Spleen (tissue), 11 donors: ENCODE measurements around the gene GGN. TPM values are rescaled to one million over a fixed set of nuclear protein-coding genes. Genes with fewer than 3 reads are reported as not detected.

Experiments
- DNase-seq: peaks from one replicate; pipeline ENCODE4 v3.0.0-alpha.2; 2020
- H3K27ac ChIP-seq, 8 donors: fragments of 200-600 bp; sonication (generic) in 7 of 8; 1 replicate in 4 of 8; 2 replicates in 4 of 8; pipeline versions ENCODE4 v1.5.0 to v1.8.0; 2016 to 2021; ENCODE audit warnings: inconsistent platforms in 4 of 8, mild to moderate bottlenecking in 4 of 8, moderate library complexity in 1 of 8
- H3K27me3 ChIP-seq, 7 donors: fragments of 200-600 bp; sonication (generic) in 6 of 7; replicated peaks in 1 of 7; 1 replicate in 4 of 7; 2 replicates in 3 of 7; pipeline versions ENCODE4 v1.5.0 to v1.8.0; 2016 to 2021; ENCODE audit warnings: inconsistent platforms in 3 of 7, mild to moderate bottlenecking in 1 of 7
- H3K36me3 ChIP-seq, 6 donors: fragments of 200-600 bp; sonication (generic) in 5 of 6; 1 replicate in 4 of 6; 2 replicates in 2 of 6; pipeline versions ENCODE4 v1.5.0 to v1.8.0; 2016 to 2021; ENCODE audit warnings: inconsistent platforms in 2 of 6
- H3K4me1 ChIP-seq, 6 donors: fragments of 200-600 bp; sonication (generic) in 5 of 6; 1 replicate in 3 of 6; 2 replicates in 3 of 6; pipeline versions ENCODE4 v1.5.0 to v1.8.0; 2016 to 2021; ENCODE audit warnings: inconsistent platforms in 3 of 6
- H3K4me3 ChIP-seq, 8 donors: fragments of 200-600 bp; sonication (generic) in 7 of 8; 1 replicate in 4 of 8; 2 replicates in 4 of 8; pipeline versions ENCODE4 v1.5.0 to v1.8.0; 2016 to 2021; ENCODE audit warnings: inconsistent platforms in 4 of 8, mild to moderate bottlenecking in 4 of 8, moderate library complexity in 2 of 8
- H3K9me3 ChIP-seq, 8 donors: fragments of 200-600 bp; sonication (generic) in 7 of 8; 1 replicate in 4 of 8; 2 replicates in 4 of 8; pipeline versions ENCODE4 v1.5.0 to v1.8.0; 2016 to 2021; ENCODE audit warnings: inconsistent platforms in 4 of 8
- POLR2A ChIP-seq, 3 donors: fragments of 450-650 bp; IDR thresholded peaks; one replicate each; pipeline ENCODE4 v1.5.1; 2017; ENCODE audit warnings: antibody characterized with exemption in 3 of 3, mild to moderate bottlenecking in 1 of 3
- POLR2AphosphoS5 ChIP-seq, 3 donors: sonication (generic); formaldehyde crosslinking; IDR thresholded peaks; one replicate each; pipeline ENCODE4 v1.5.1; 2017; ENCODE audit warnings: antibody characterized with exemption in 3 of 3
- WGBS, 5 donors: extraction: QIAGEN DNeasy Blood & Tissue Kit in 3 of 5; methylation state at CpG; one replicate each; pipeline versions ENCODE4 v1.1.5 to v1.1.7; 2013 to 2018; 5-methylcytosine and 5-hydroxymethylcytosine counted together
- intact Hi-C: fragments of 100-400 bp; cut with DNase I; formaldehyde crosslinking; loops from one replicate; pipeline ENCODE4 v1.15.0; 2023; ENCODE audit warnings: low total_unique reads
- polyA plus RNA-seq, 3 donors: library from polyadenylated mRNA; stranded (reverse); fragments of 200-250 nt; gene quantifications; one replicate each; pipeline ENCODE4 v1.2.1, GENCODE V29; 2013
- total RNA-seq, 7 donors: library from RNA; depleted of rRNA in 3 of 7; stranded (reverse); fragments of >200 nt in 3 of 7; fragmentation: NEBNext Ultra II Directional in 4 of 7; extraction: Animal tissue kit (Norgen Biotek cat#: 25700) in 4 of 7; gene quantifications; one replicate each; pipeline versions ENCODE4 v1.1.0 to v1.2.1, GENCODE V29; 2016 to 2021
- TF ChIP-seq, protein P1 (sequence below), 11 experiments: fragments of 200-600 bp in 7 of 11; fragments of 450-650 bp in 4 of 11; sonication (generic) in 4 of 11; IDR thresholded peaks in 8 of 11; conservative IDR thresholded peaks in 3 of 11; 1 replicate in 7 of 11; 2 replicates in 4 of 11; pipeline versions ENCODE4 v1.4.0 to v1.8.0; 2016 to 2021; ENCODE audit warnings: antibody characterized with exemption in 11 of 11, inconsistent platforms in 4 of 11, mild to moderate bottlenecking in 1 of 11
- donor health status: healthy with polysubstance abuse.
- donor health status: DM: no; HTN: no; CAD: no; lungs with moderate emphysema.
- donor health status: DM: no; HTN: no; CAD: no.
- donor health status: Bipolar disorder and iron deficiency.
- donor health status: healthy.
- donor health status: DM: no; HTN: no; CAD: no.
- donor health status: DM: yes; HTN: yes; CAD: no.

The GGN gene
- total and polyA plus RNA-seq, 10 donors: 0.08 to 0.19 TPM; not detected in 8

DNA sequence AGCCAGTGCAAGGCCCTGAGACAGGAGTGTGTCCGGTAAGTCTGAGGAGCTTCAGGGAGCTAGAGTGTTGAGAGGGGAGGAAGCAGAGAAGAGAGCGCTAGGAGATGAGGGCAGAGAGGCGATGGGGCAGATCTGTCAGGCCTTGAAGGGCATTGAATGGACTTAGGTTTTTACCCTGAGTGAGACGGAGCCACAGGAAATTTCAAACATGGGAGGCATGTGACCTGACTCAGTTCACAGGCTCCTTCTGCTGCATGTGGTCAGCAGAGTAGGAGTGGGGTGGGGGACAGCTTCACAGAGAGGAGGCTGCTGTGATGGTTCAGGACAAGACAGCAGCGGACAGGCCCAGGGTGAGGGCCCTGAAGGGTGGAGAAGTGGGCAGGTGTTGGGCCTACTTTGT, 12.5 kb upstream of the GGN start:
- Histone ChIP-seq H3K4me1 (peaks cover 7 to 37% (median 24%) of the 10 kb centered on the region in 6 donors), H3K4me3 (no peak overlapping the region), H3K27ac (no peak overlapping the region), H3K36me3 (peaks cover 0 to 8% (median 3%) of the 10 kb centered on the region in 6 donors), H3K9me3 (no peaks in the 10 kb centered on the region), H3K27me3 (peaks cover 0 to 56% (median 36%) of the 10 kb centered on the region in 7 donors)
- intact Hi-C loops: loop anchor here (5.0 kb wide), 1 partner anchor 232 kb away; no protein-coding TSS in a partner anchor
- 80 to 83% (median 80%) methylated on average over 5 of the region's 5 CpGs for WGBS, 5 donors
- DNase-seq: no peak
- TF ChIP-seq POLR2A (IDR thresholded peaks at IDR 0.05) (no peak), POLR2AphosphoS5 (IDR thresholded peaks at IDR 0.05) (no peak)
- TF ChIP-seq, protein P1, sequence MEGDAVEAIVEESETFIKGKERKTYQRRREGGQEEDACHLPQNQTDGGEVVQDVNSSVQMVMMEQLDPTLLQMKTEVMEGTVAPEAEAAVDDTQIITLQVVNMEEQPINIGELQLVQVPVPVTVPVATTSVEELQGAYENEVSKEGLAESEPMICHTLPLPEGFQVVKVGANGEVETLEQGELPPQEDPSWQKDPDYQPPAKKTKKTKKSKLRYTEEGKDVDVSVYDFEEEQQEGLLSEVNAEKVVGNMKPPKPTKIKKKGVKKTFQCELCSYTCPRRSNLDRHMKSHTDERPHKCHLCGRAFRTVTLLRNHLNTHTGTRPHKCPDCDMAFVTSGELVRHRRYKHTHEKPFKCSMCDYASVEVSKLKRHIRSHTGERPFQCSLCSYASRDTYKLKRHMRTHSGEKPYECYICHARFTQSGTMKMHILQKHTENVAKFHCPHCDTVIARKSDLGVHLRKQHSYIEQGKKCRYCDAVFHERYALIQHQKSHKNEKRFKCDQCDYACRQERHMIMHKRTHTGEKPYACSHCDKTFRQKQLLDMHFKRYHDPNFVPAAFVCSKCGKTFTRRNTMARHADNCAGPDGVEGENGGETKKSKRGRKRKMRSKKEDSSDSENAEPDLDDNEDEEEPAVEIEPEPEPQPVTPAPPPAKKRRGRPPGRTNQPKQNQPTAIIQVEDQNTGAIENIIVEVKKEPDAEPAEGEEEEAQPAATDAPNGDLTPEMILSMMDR (IDR thresholded peaks at IDR 0.05 in 8 of 11, conservative IDR thresholded peaks at IDR 0.05 in 3 of 11): no peak

DNA sequence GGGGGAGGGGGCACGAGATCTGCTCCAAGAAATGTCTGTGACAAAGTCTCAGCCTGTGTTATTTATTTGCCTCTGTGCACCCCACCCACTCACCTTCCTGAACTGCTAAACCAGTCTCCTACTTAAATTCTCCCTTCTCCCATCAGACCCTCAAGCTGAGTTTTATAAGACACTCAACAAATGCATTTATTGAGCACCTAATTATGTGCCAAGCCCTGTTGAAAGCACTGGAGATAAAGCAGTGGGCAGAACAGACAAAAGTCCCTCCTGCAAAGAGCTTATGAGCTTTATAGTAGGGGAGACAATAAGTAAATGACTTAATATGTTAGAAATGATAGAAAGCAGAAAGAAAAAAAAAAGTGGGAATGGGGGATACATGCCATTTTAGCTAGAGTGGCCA, 11.7 kb upstream of the GGN start:
- intact Hi-C loops: no loop called here
- Histone ChIP-seq H3K27ac (no peak overlapping the region), H3K36me3 (no peaks in the 10 kb centered on the region), H3K27me3 (peaks cover 0 to 65% (median 43%) of the 10 kb centered on the region in 7 donors), H3K9me3 (no peaks in the 10 kb centered on the region), H3K4me3 (no peak overlapping the region), H3K4me1 (peaks cover 8 to 37% (median 28%) of the 10 kb centered on the region in 6 donors)
- DNase-seq: no peak
- TF ChIP-seq POLR2AphosphoS5 (IDR thresholded peaks at IDR 0.05) (no peak), POLR2A (IDR thresholded peaks at IDR 0.05) (no peak)
- TF ChIP-seq, protein P1 (IDR thresholded peaks at IDR 0.05 in 8 of 11, conservative IDR thresholded peaks at IDR 0.05 in 3 of 11): no peak
- WGBS, 5 donors: 52 to 91% (median 73%) methylated on average over 1 of the region's 1 CpG

GRCh38 chr19:38399081-38399480, 11.2 kb upstream of the GGN start:
- Histone ChIP-seq H3K4me3 (no peak overlapping the region), H3K36me3 (no peaks in the 10 kb centered on the region), H3K4me1 (peaks cover 7 to 36% (median 26%) of the 10 kb centered on the region in 6 donors), H3K27me3 (peaks cover 0 to 69% (median 44%) of the 10 kb centered on the region in 7 donors), H3K9me3 (no peaks in the 10 kb centered on the region), H3K27ac (no peak overlapping the region)
- WGBS, 5 donors: 51 to 68% (median 61%) methylated on average over 8 to 9 of the region's 9 CpGs
- DNase-seq: no peak
- TF ChIP-seq, protein P1 (IDR thresholded peaks at IDR 0.05 in 8 of 11, conservative IDR thresholded peaks at IDR 0.05 in 3 of 11): no peak
- TF ChIP-seq POLR2A (IDR thresholded peaks at IDR 0.05) (no peak), POLR2AphosphoS5 (IDR thresholded peaks at IDR 0.05) (no peak)
- intact Hi-C loops: no loop called here

DNA sequence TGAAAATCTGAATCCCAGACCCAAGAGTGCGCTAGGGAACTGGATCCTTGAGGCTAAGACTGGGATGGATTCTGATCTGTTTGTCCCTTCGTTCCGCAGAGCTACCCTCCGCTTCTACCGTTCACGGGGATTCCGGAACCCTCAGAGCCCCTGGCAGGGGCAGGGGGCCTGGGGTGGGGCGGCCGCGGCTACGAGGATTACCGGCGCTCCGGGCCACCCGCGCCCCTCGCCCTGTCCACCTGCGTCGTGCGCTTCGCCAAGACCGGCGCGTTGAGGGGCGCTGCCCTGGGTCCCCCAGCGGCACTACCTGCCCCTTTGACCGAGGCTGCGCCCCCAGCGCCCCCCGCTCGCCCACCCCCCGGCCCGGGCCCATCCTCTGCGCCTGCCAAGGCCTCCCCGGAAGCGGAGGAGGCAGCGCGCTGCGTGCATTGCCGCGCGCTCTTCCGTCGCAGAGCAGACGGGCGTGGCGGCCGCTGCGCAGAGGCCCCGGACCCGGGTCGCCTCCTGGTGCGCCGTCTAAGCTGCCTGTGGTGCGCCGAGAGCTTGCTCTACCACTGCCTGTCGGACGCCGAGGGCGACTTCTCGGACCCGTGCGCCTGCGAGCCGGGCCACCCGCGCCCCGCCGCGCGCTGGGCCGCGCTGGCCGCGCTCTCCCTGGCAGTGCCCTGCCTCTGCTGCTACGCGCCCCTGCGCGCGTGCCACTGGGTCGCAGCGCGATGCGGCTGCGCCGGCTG, 7.7 kb upstream of the GGN start:
- TF ChIP-seq POLR2A (IDR thresholded peaks at IDR 0.05): no peak
- peak in 1 of 3 donors; percentile 54 for TF ChIP-seq POLR2AphosphoS5 (IDR thresholded peaks at IDR 0.05)
- Histone ChIP-seq H3K4me1 (peaks cover 0 to 22% (median 16%) of the 10 kb centered on the region in 6 donors), H3K27me3 (peaks cover 0 to 90% (median 44%) of the 10 kb centered on the region in 7 donors), H3K36me3 (no peaks in the 10 kb centered on the region), H3K27ac (peak overlapping the region in 4 of 8 donors; percentile 44 to 69 (median 56)), H3K4me3 (peak overlapping the region; percentile 7 to 72 (median 34)), H3K9me3 (no peaks in the 10 kb centered on the region)
- no peak for DNase-seq
- intact Hi-C loops: no loop called here
- WGBS, 5 donors: 3 to 10% (median 6%) methylated on average over 2 to 86 of the region's 86 CpGs
